ENCODE data around the gene IER5L. TPM values are rescaled to one million over a fixed set of nuclear protein-coding genes. Genes with fewer than 3 reads are reported as not detected.
"Not testable (repeated sequence)": the region's sequence is repeated elsewhere in the genome, so short reads cannot be mapped to it uniquely, and the experiment has no call there.

Gene IER5L
- polyA plus RNA-seq, 1 donor (not counting 4 experiments of a cell fraction or from before 2014, with no cell fraction given) = 2.1 TPM

GRCh38 chr9:129163753-129164152, 14.3 kb downstream of the IER5L start:
- H2AFZ ChIP-seq (ENCODE audit: control insufficient read depth, low read length) = no peak overlapping the region
- H3K9me1 ChIP-seq (ENCODE audit: control insufficient read depth, extremely low read depth, insufficient read depth, low read length) = no peaks in the 10 kb centered on the region
- TF ChIP-seq CTCF (optimal IDR thresholded peaks at IDR 0.05 in 1 of 3, IDR thresholded peaks at IDR 0.05 in 1 of 3, conservative IDR thresholded peaks at IDR 0.05 in 1 of 3; ENCODE audit: extremely low read depth in 1 of 3, insufficient read depth in 2 of 3, low read length in 3 of 3) (no peak), EZH2 (IDR thresholded peaks at IDR 0.05; ENCODE audit: low read length) (no peak)
- no peaks in the 10 kb centered on the region for H3K27me3 ChIP-seq (ENCODE audit: control insufficient read depth, extremely low read depth, insufficient read depth, low read length)
- H3K9ac ChIP-seq (ENCODE audit: control insufficient read depth, extremely low read depth, insufficient read depth, low read length) = no peak overlapping the region
- H3K9me3 ChIP-seq (ENCODE audit: control insufficient read depth, low read depth, low read length) = no peaks in the 10 kb centered on the region
- no peaks in the 10 kb centered on the region for H3K36me3 ChIP-seq (ENCODE audit: control insufficient read depth in 2 of 2, extremely low read depth in 1 of 2, insufficient read depth in 2 of 2, low read length in 2 of 2)
- H4K20me1 ChIP-seq (ENCODE audit: control insufficient read depth, extremely low read depth, insufficient read depth, low read length) = no peaks in the 10 kb centered on the region
- H3K79me2 ChIP-seq (ENCODE audit: control insufficient read depth, insufficient read depth, low read length) = no peaks in the 10 kb centered on the region
- no peak overlapping the region for H3K4me3 ChIP-seq (ENCODE audit: control insufficient read depth in 2 of 3, extremely low read depth in 1 of 3, insufficient read depth in 2 of 3, low read depth in 1 of 3, low read length in 3 of 3)
- FAIRE-seq = no peak
- no peak overlapping the region for H3K27ac ChIP-seq (ENCODE audit: control insufficient read depth, insufficient read depth, low read length)
- dilution Hi-C loops (cut with MboI; ENCODE audit: extremely low pct_ligation_motif_present, low sequenced_read_pairs) = loop anchor here (25.0 kb wide), 1 partner anchor 449 kb away; the partner anchor contains the start of gene C9orf50
- H3K4me2 ChIP-seq (ENCODE audit: control insufficient read depth, extremely low read depth, insufficient read depth, low read depth, low read length) = no peak overlapping the region
- no peak for DNase-seq (ENCODE audit: low read depth, low spot score)
- H3K4me1 ChIP-seq (ENCODE audit: control insufficient read depth, extremely low read depth, insufficient read depth, low read length) = peaks cover 33% of the 10 kb centered on the region

- not testable (repeated sequence) for H3K4me3 ChIP-seq (ENCODE audit: control insufficient read depth in 2 of 3, extremely low read depth in 1 of 3, insufficient read depth in 2 of 3, low read depth in 1 of 3, low read length in 3 of 3); FAIRE-seq; DNase-seq (ENCODE audit: low read depth, low spot score); H3K4me2 ChIP-seq (ENCODE audit: control insufficient read depth, extremely low read depth, insufficient read depth, low read depth, low read length); H3K9ac ChIP-seq (ENCODE audit: control insufficient read depth, extremely low read depth, insufficient read depth, low read length); H3K27ac ChIP-seq (ENCODE audit: control insufficient read depth, insufficient read depth, low read length); H3K9me1 ChIP-seq (ENCODE audit: control insufficient read depth, extremely low read depth, insufficient read depth, low read length); H3K9me3 ChIP-seq (ENCODE audit: control insufficient read depth, low read depth, low read length); H3K79me2 ChIP-seq (ENCODE audit: control insufficient read depth, insufficient read depth, low read length); H2AFZ ChIP-seq (ENCODE audit: control insufficient read depth, low read length); H3K36me3 ChIP-seq (ENCODE audit: control insufficient read depth in 2 of 2, extremely low read depth in 1 of 2, insufficient read depth in 2 of 2, low read length in 2 of 2); H4K20me1 ChIP-seq (ENCODE audit: control insufficient read depth, extremely low read depth, insufficient read depth, low read length); H3K27me3 ChIP-seq (ENCODE audit: control insufficient read depth, extremely low read depth, insufficient read depth, low read length)
- dilution Hi-C loops (cut with MboI; ENCODE audit: extremely low pct_ligation_motif_present, low sequenced_read_pairs) = loop anchor here (25.0 kb wide), 1 partner anchor 449 kb away; the partner anchor contains the start of gene C9orf50
- H3K4me1 ChIP-seq (ENCODE audit: control insufficient read depth, extremely low read depth, insufficient read depth, low read length) = peaks cover 28% of the 10 kb centered on the region
Measured at GRCh38 chr9:129163198-129163670, 14.8 kb downstream of the IER5L start.
